K562 (cell line): Measurements from ENCODE around the gene ZBTB16. TPM values are rescaled to one million over a fixed set of nuclear protein-coding genes. Genes with fewer than 3 reads are reported as not detected.

Source experiments
- ATAC-seq: fragments of 200-7000 bp; cut with Tn5 transposase; 3 replicates; pipeline ENCODE4 v1.9.1; 2020; ENCODE audit warnings: moderate library complexity
- BruUV-seq: library from RNA; stranded (reverse); fragments of 400-500 nt; replicated peaks from 2 replicates; lab custom pipeline; 2021; lab: Mats Ljungman, UMichigan
- CTCF ChIA-PET: fragments of 300-600 bp; formaldehyde crosslinking; extraction: SDS; loops from one replicate; lab custom pipeline; 2021; ENCODE audit warnings: low intra/inter-chr PET ratio; lab: Yijun Ruan, JAX
- POLR2A ChIA-PET: fragments of 300-600, 350-650 bp; sonication (Branson Sonifier 250); formaldehyde crosslinking; extraction: SDS; loops from one replicate; lab custom pipeline; 2021; ENCODE audit warnings: antibody characterized with exemption, inconsistent platforms; lab: Yijun Ruan, JAX
- DNase-seq, 4 experiments: peaks; one replicate each; pipeline versions ENCODE4 v3.0.0 to v3.0.0-alpha.2; 2011 to 2018; ENCODE audit warnings: low spot score in 3 of 4, mixed read lengths in 3 of 4; ENCODE audit errors: extremely low read depth in 1 of 4
- FAIRE-seq: peaks from 2 replicates; lab custom pipeline; 2011; peaks lifted over from hg19 to GRCh38; lab: Jason Lieb, UNC
- H2AFZ ChIP-seq: 2 replicates; pipeline ENCODE4 v1.6.0; 2011; ENCODE audit warnings: low read depth, low read length, control low read depth, inconsistent platforms
- H3K27ac ChIP-seq: fragments of 200-600 bp; 3 replicates; pipeline ENCODE4 v1.8.0; 2011; ENCODE audit warnings: low read depth, mild to moderate bottlenecking, control low read depth, inconsistent platforms, low read length, moderate library complexity, mixed read lengths; ENCODE audit errors: extremely low read depth
- H3K27me3 ChIP-seq, 2 experiments: fragments of 300-600 bp in 1 of 2; 2 replicates in 1 of 2; 3 replicates in 1 of 2; pipeline versions ENCODE4 v1.6.0 to v1.8.0; 2011; ENCODE audit warnings: inconsistent platforms in 2 of 2, low read length in 2 of 2, mild to moderate bottlenecking in 1 of 2, mixed read lengths in 1 of 2, moderate library complexity in 1 of 2; ENCODE audit not compliant: control insufficient read depth in 2 of 2, insufficient read depth in 2 of 2
- H3K36me3 ChIP-seq: fragments of 300-600 bp; 3 replicates; pipeline ENCODE4 v1.8.0; 2011; ENCODE audit warnings: mild to moderate bottlenecking, low read length, inconsistent platforms; ENCODE audit not compliant: control insufficient read depth, insufficient read depth
- H3K4me1 ChIP-seq, 2 experiments: fragments of 200-600 bp in 1 of 2; replicated peaks in 1 of 2; 2 replicates in 1 of 2; 3 replicates in 1 of 2; pipeline versions ENCODE4 v1.5.1 to v1.8.0; 2011; ENCODE audit warnings: inconsistent platforms in 2 of 2, low read length in 2 of 2, mild to moderate bottlenecking in 1 of 2, mixed read lengths in 1 of 2, moderate library complexity in 1 of 2; ENCODE audit not compliant: control insufficient read depth in 2 of 2, insufficient read depth in 2 of 2
- H3K4me2 ChIP-seq: 2 replicates; pipeline ENCODE4 v1.6.1; 2011; ENCODE audit warnings: low read length, control low read depth, inconsistent platforms, mixed read lengths; ENCODE audit not compliant: insufficient read depth
- H3K4me3 ChIP-seq: fragments of 200-600 bp; sonication (generic), shearing (Covaris generic); 2 replicates; pipeline ENCODE4 v1.5.1; 2016; ENCODE audit warnings: control low read depth, inconsistent platforms
- H3K79me2 ChIP-seq: fragments of 200-600 bp; 3 replicates; pipeline ENCODE4 v1.8.0; 2011; ENCODE audit warnings: low read length, inconsistent platforms; ENCODE audit not compliant: control insufficient read depth, insufficient read depth
- H3K9ac ChIP-seq, 2 experiments: 2 replicates each; pipeline versions ENCODE4 v1.6.0 to v1.6.1; 2011; ENCODE audit warnings: low read depth in 2 of 2, low read length in 2 of 2, control low read depth in 1 of 2, inconsistent platforms in 1 of 2, mild to moderate bottlenecking in 1 of 2, mixed read lengths in 1 of 2; ENCODE audit not compliant: insufficient read depth in 1 of 2
- H3K9me1 ChIP-seq: one replicate; pipeline ENCODE4 v1.6.0; 2011; ENCODE audit warnings: inconsistent platforms, mild to moderate bottlenecking, low read length, moderate library complexity; ENCODE audit not compliant: control insufficient read depth, insufficient read depth
- H3K9me3 ChIP-seq: replicated peaks from 2 replicates; pipeline ENCODE4 v1.5.1; 2011; ENCODE audit warnings: low read depth, low read length, inconsistent platforms; ENCODE audit not compliant: control insufficient read depth, insufficient read depth
- H4K20me1 ChIP-seq: replicated peaks from 2 replicates; pipeline ENCODE4 v1.6.1; 2011; ENCODE audit warnings: low read length, inconsistent platforms, mixed read lengths; ENCODE audit not compliant: control insufficient read depth, insufficient read depth
- CREB1 ChIP-seq, 2 experiments: sonication (generic) in 1 of 2; formaldehyde crosslinking in 1 of 2; IDR thresholded peaks; 2 replicates each; pipeline versions ENCODE4 v1.6.1 to v1.8.0; 2012 to 2022; ENCODE audit warnings: inconsistent platforms in 1 of 2, mild to moderate bottlenecking in 1 of 2, missing genetic modification reagents in 1 of 2, moderate library complexity in 1 of 2
- KAT8 ChIP-seq: fragments of 450-650 bp; IDR thresholded peaks from 2 replicates; pipeline ENCODE4 v1.6.1; 2016; ENCODE audit warnings: low read depth, mild to moderate bottlenecking
- RNF2 ChIP-seq: sonication (generic); IDR thresholded peaks from 2 replicates; pipeline ENCODE4 v1.6.1; 2016
- TFAM ChIP-seq: fragments of 250-450 bp; sonication (Bioruptor Pico); conservative IDR thresholded peaks from 2 replicates; pipeline ENCODE4 v1.5.0; 2021; ENCODE audit warnings: mild to moderate bottlenecking, moderate library complexity
- YY1 ChIP-seq, 3 experiments: IDR thresholded peaks; 2 replicates each; pipeline ENCODE4 v1.6.1; 2011; ENCODE audit warnings: low read length in 2 of 3, mild to moderate bottlenecking in 2 of 3, moderate library complexity in 2 of 3, borderline replicate concordance in 1 of 3, control low read depth in 1 of 3, low read depth in 1 of 3; ENCODE audit not compliant: insufficient read depth in 3 of 3, insufficient replicate concordance in 2 of 3, control insufficient read depth in 1 of 3, insufficient read length in 1 of 3; ENCODE audit errors: extremely low read depth in 1 of 3
- ZBTB8A ChIP-seq: fragments of 450-650 bp; IDR thresholded peaks from 2 replicates; pipeline ENCODE4 v1.6.1; 2018; ENCODE audit warnings: mild to moderate bottlenecking, moderate library complexity; ENCODE audit not compliant: partially characterized antibody
- ZNF263 ChIP-seq: sonication (generic); formaldehyde crosslinking; IDR thresholded peaks from 2 replicates; pipeline ENCODE4 v1.8.0; 2022; ENCODE audit warnings: mild to moderate bottlenecking, missing genetic modification reagents, borderline replicate concordance
- WGBS: fragments of 100-300 bp; shearing (Covaris generic); methylation state at CpG from one replicate; pipeline ENCODE4 v1.1.6; 2016; ENCODE audit warnings: low coverage, mixed read lengths; ENCODE audit not compliant: insufficient coverage; ENCODE audit errors: missing lambda C conversion rate; 5-methylcytosine and 5-hydroxymethylcytosine counted together
- in situ Hi-C: fragments of 300-500 bp; cut with MboI; formaldehyde crosslinking; loops from 4 replicates; pipeline ENCODE4 v1.15.0; 2018; ENCODE audit warnings: inconsistent platforms, mixed read lengths
- intact Hi-C: fragments of 100-400 bp; cut with micrococcal nuclease; formaldehyde crosslinking; loops from 2 replicates; pipeline ENCODE4 v1.14.2; 2022
- polyA plus RNA-seq, 8 experiments: library from polyadenylated mRNA; depleted of rRNA in 4 of 8; stranded (reverse) in 5 of 8; unstranded in 3 of 8; fragments of >200 nt; fragmentation: Nextera tagmentation in 2 of 8; fragmentation: Illumina TruSeq in 1 of 8; extraction: Ambion mirVana in 2 of 8; extraction: Trizol in 1 of 8; gene quantifications; 2 replicates each; pipeline versions ENCODE4 v1.2.1 to v1.2.3, GENCODE V29; 2011 to 2014; ENCODE audit warnings: inconsistent platforms in 1 of 8, missing spikeins in 1 of 8
- total RNA-seq, 7 experiments: library from RNA; depleted of rRNA in 6 of 7; stranded (reverse); fragments of >200 nt in 6 of 7; fragmentation: Illumina TruSeq in 2 of 7; extraction: Trizol in 2 of 7; gene quantifications; 2 replicates each; pipeline versions ENCODE4 v1.2.1 to v1.2.3, GENCODE V29; 2011 to 2021; ENCODE audit warnings: low replicate concordance in 1 of 7
- TF ChIP-seq, protein P1 (sequence below): fragments of 250-450 bp; sonication (Bioruptor Pico); IDR thresholded peaks from 2 replicates; pipeline ENCODE4 v1.8.0; 2021; ENCODE audit warnings: borderline replicate concordance, mild to moderate bottlenecking, moderate library complexity; ENCODE audit not compliant: poor library complexity, severe bottlenecking
- TF ChIP-seq, protein P2 (sequence below), 2 experiments: fragments of 200-800 bp in 1 of 2; sonication (Bioruptor generic) in 1 of 2; sonication (generic) in 1 of 2; formaldehyde crosslinking in 1 of 2; IDR thresholded peaks in 1 of 2; conservative IDR thresholded peaks in 1 of 2; 2 replicates each; pipeline versions ENCODE4 v1.5.0 to v1.6.1; 2016 to 2020; ENCODE audit warnings: missing compliant biosample characterization in 1 of 2, missing genetic modification characterization in 1 of 2, missing genetic modification reagents in 1 of 2
- TF ChIP-seq, protein P3 (sequence below), 3 experiments: fragments of 200-800 bp in 1 of 3; fragments of 250-450 bp in 1 of 3; fragments of 450-650 bp in 1 of 3; sonication (Bioruptor Pico) in 1 of 3; sonication (Bioruptor generic) in 1 of 3; formaldehyde crosslinking in 1 of 3; IDR thresholded peaks; 2 replicates each; pipeline versions ENCODE4 v1.6.1 to v1.8.0; 2016 to 2022; ENCODE audit warnings: mild to moderate bottlenecking in 2 of 3, missing genetic modification characterization in 2 of 3, missing compliant biosample characterization in 1 of 3, moderate library complexity in 1 of 3
- TF ChIP-seq, protein P4 (sequence below): fragments of 450-650 bp; formaldehyde crosslinking; IDR thresholded peaks from 2 replicates; pipeline ENCODE4 v1.4.0; 2022; ENCODE audit warnings: mild to moderate bottlenecking, moderate library complexity
- TF ChIP-seq, protein P5 (sequence below): fragments of 450-650 bp; formaldehyde crosslinking; conservative IDR thresholded peaks from 2 replicates; pipeline ENCODE4 v1.4.0; 2022; ENCODE audit warnings: mild to moderate bottlenecking, missing genetic modification characterization

Gene ZBTB16
- total and polyA plus RNA-seq, 9 of the 15 experiments (the other 6 are each of a cell fraction or from before 2014, with no cell fraction given) = 0.06 to 0.40 (median 0.24) TPM; not detected in 4

DNA sequence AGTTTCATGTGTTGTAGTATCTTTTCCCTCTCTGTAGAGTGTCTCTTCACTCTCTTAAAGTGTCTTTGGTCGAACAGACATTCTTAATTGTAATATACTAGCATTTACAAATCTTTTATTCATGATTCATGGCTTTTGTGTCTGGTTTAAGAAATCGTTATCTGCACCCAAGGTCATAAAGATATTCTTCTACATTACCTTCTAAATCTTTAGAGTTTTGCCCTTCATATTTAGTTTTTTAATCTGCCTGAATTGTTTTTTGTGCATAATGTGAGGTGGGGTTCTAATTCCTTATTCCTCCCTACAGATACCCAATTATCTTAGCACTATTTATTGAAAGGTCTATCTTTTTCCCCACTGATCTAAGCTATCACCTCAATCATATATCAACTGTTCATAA is 227.6 kb downstream of the ZBTB16 start:
- H3K4me1 ChIP-seq = peaks cover 0 to 8% of the 10 kb centered on the region in 2 experiments; a peak in 4 of 5 replicates
- no TSS peak for BruUV-seq
- H3K9ac ChIP-seq = no peak overlapping the region
- no peaks in the 10 kb centered on the region for H3K9me1 ChIP-seq
- no peak overlapping the region for H3K4me3 ChIP-seq
- H4K20me1 ChIP-seq = no peaks in the 10 kb centered on the region
- no peak overlapping the region for H3K4me2 ChIP-seq
- DNase-seq (no peak), FAIRE-seq (no peak), ATAC-seq (no peak)
- ChIA-PET CTCF (no interaction called here), POLR2A (no interaction called here)
- no peaks in the 10 kb centered on the region for H3K36me3 ChIP-seq
- H3K27me3 ChIP-seq = no peaks in the 10 kb centered on the region
- 9% methylated on average over 2 of the region's 2 CpGs for WGBS
- H3K9me3 ChIP-seq = no peaks in the 10 kb centered on the region
- intact Hi-C loops (no loop called here), in situ Hi-C loops (loop anchor here (10.0 kb wide), 2 partner anchors 478 to 1452 kb away; no protein-coding TSS in a partner anchor)
- H2AFZ ChIP-seq = no peak overlapping the region
- H3K79me2 ChIP-seq = no peaks in the 10 kb centered on the region
- no peak overlapping the region for H3K27ac ChIP-seq
- TF ChIP-seq ZBTB8A (no peak), TFAM (CRISPR knock-in tag) (no peak), RNF2 (no peak), CREB1 (IDR thresholded peaks at IDR 0.05) (no peak), CREB1 (CRISPR knock-in tag; IDR thresholded peaks at IDR 0.05) (no peak), YY1 (IDR thresholded peaks at IDR 0.05; ENCODE audit: borderline replicate concordance in 1 of 3, control insufficient read depth in 1 of 3, extremely low read depth in 1 of 3, insufficient read depth in 3 of 3, insufficient read length in 1 of 3, insufficient replicate concordance in 2 of 3, low read depth in 1 of 3, low read length in 2 of 3) (no peak), ZNF263 (no peak), KAT8 (no peak)
- TF ChIP-seq, protein P1, sequence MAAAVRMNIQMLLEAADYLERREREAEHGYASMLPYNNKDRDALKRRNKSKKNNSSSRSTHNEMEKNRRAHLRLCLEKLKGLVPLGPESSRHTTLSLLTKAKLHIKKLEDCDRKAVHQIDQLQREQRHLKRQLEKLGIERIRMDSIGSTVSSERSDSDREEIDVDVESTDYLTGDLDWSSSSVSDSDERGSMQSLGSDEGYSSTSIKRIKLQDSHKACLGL = no peak
- TF ChIP-seq, protein P2, sequence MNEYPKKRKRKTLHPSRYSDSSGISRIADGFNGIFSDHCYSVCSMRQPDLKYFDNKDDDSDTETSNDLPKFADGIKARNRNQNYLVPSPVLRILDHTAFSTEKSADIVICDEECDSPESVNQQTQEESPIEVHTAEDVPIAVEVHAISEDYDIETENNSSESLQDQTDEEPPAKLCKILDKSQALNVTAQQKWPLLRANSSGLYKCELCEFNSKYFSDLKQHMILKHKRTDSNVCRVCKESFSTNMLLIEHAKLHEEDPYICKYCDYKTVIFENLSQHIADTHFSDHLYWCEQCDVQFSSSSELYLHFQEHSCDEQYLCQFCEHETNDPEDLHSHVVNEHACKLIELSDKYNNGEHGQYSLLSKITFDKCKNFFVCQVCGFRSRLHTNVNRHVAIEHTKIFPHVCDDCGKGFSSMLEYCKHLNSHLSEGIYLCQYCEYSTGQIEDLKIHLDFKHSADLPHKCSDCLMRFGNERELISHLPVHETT (CRISPR knock-in tag; conservative IDR thresholded peaks at IDR 0.05 in 1 of 2, IDR thresholded peaks at IDR 0.05 in 1 of 2) = no peak
- TF ChIP-seq, protein P3, sequence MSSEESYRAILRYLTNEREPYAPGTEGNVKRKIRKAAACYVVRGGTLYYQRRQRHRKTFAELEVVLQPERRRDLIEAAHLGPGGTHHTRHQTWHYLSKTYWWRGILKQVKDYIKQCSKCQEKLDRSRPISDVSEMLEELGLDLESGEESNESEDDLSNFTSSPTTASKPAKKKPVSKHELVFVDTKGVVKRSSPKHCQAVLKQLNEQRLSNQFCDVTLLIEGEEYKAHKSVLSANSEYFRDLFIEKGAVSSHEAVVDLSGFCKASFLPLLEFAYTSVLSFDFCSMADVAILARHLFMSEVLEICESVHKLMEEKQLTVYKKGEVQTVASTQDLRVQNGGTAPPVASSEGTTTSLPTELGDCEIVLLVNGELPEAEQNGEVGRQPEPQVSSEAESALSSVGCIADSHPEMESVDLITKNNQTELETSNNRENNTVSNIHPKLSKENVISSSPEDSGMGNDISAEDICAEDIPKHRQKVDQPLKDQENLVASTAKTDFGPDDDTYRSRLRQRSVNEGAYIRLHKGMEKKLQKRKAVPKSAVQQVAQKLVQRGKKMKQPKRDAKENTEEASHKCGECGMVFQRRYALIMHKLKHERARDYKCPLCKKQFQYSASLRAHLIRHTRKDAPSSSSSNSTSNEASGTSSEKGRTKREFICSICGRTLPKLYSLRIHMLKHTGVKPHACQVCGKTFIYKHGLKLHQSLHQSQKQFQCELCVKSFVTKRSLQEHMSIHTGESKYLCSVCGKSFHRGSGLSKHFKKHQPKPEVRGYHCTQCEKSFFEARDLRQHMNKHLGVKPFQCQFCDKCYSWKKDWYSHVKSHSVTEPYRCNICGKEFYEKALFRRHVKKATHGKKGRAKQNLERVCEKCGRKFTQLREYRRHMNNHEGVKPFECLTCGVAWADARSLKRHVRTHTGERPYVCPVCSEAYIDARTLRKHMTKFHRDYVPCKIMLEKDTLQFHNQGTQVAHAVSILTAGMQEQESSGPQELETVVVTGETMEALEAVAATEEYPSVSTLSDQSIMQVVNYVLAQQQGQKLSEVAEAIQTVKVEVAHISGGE (CRISPR knock-in tag; IDR thresholded peaks at IDR 0.05) = no peak
- TF ChIP-seq, protein P4, sequence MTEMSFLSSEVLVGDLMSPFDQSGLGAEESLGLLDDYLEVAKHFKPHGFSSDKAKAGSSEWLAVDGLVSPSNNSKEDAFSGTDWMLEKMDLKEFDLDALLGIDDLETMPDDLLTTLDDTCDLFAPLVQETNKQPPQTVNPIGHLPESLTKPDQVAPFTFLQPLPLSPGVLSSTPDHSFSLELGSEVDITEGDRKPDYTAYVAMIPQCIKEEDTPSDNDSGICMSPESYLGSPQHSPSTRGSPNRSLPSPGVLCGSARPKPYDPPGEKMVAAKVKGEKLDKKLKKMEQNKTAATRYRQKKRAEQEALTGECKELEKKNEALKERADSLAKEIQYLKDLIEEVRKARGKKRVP (CRISPR knock-in tag) = no peak
- TF ChIP-seq, protein P5, sequence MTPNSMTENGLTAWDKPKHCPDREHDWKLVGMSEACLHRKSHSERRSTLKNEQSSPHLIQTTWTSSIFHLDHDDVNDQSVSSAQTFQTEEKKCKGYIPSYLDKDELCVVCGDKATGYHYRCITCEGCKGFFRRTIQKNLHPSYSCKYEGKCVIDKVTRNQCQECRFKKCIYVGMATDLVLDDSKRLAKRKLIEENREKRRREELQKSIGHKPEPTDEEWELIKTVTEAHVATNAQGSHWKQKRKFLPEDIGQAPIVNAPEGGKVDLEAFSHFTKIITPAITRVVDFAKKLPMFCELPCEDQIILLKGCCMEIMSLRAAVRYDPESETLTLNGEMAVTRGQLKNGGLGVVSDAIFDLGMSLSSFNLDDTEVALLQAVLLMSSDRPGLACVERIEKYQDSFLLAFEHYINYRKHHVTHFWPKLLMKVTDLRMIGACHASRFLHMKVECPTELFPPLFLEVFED (CRISPR knock-in tag) = no peak
